ENCODE data around the gene TECR. TPM values are rescaled to one million over a fixed set of nuclear protein-coding genes. Genes with fewer than 3 reads are reported as not detected.

The TECR gene
- total and polyA plus RNA-seq, 7 donors, result 77.8 to 209 (median 136) TPM

DNA sequence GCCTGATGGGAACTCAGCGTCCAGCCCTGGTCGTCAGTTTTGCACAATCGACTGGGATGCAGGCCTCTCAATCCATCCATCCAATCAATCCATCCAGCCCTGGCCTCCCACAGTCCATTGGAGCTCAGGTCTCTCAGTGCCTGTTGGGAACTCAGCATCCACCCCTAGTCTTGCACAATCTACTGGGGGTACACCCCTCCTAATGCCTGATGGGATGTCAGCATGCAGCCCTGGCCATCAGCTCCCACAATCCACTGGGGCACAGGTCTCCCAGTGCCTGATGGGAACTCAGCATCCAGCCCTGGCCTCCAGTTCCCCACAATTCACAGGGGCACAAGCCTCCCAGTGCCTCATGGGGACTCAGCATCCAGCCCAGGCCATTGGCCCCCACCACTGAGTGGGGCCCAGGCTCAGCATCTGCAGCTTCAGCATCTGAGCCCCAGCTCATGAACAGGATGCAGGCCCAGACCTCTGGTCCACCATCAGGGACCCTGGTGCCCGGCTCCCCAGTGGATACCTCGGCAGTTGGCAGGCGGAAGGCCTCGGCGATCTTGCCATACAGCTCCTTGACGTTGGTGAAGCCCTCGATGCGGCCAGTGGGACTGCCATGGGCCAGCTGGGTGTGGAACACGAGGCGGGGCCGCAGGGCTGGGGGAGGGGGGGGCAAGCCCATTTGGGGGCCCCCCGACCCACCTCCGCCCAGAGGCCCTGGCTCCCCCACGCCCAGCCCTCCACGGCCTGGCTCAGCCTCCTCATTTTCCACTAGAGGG lies 47.0 kb upstream of the TECR start:
- H3K4me1 ChIP-seq, result no peaks in the 10 kb centered on the region
- peaks cover 0 to 6% (median 0%) of the 10 kb centered on the region in 3 donors for H3K27me3 ChIP-seq (ENCODE audit: insufficient read depth in 3 of 3, low read length in 2 of 3)
- TF ChIP-seq, protein P1, sequence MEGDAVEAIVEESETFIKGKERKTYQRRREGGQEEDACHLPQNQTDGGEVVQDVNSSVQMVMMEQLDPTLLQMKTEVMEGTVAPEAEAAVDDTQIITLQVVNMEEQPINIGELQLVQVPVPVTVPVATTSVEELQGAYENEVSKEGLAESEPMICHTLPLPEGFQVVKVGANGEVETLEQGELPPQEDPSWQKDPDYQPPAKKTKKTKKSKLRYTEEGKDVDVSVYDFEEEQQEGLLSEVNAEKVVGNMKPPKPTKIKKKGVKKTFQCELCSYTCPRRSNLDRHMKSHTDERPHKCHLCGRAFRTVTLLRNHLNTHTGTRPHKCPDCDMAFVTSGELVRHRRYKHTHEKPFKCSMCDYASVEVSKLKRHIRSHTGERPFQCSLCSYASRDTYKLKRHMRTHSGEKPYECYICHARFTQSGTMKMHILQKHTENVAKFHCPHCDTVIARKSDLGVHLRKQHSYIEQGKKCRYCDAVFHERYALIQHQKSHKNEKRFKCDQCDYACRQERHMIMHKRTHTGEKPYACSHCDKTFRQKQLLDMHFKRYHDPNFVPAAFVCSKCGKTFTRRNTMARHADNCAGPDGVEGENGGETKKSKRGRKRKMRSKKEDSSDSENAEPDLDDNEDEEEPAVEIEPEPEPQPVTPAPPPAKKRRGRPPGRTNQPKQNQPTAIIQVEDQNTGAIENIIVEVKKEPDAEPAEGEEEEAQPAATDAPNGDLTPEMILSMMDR (IDR thresholded peaks at IDR 0.05), result no peak
- H3K27ac ChIP-seq, result no peak overlapping the region
- no peak overlapping the region for H3K4me3 ChIP-seq
- peaks cover 7 to 38% of the 10 kb centered on the region in 2 donors for H3K36me3 ChIP-seq (ENCODE audit: insufficient read depth in 1 of 2, low read depth in 1 of 2)
- 89 to 95% (median 89%) methylated on average over 13 to 18 of the region's 18 CpGs for WGBS, 3 donors
- H3K9me3 ChIP-seq, result no peaks in the 10 kb centered on the region
- DNase-seq (no peak), ATAC-seq (no peak)
- intact Hi-C loops (cut with DNase I), result loop anchor here in 1 of 2 donors (10.0 kb wide), 1 partner anchor 328 kb away; no protein-coding TSS in a partner anchor

DNA sequence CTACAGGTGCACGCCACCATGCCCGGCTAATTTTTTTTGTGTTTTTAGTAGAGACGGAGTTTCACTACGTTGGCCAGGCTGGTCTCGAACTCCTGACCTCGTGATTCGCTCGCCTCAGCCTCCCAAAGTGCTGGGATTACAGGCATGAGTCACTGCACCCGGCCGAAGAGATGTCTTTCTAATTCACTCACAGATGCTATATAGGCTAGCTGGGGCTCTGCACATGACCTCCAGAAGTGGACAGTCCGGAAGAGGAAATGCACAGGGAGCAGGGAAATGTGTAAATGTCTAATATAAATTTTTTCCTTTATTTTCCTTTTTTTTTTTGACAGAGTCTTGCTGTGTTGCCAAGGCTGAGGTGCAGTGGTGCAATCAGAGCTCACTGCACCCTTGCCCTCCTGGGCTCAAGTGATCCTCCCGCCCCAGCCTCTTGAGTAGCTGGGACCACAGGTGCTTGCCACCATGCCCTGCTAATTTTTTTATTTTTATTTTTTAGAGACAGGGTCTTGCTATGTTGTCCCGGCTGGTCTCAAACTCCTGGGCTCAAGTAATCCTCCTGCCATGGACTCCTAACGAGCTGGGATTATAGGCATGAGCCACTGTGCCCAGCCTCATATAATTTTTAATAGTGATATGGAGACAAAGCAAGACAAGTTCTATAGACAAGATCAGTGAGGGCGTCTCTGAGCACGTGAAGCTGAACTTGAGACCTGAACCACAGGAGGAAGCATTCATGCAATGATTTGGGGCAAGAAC lies 41.8 kb upstream of the TECR start:
- TF ChIP-seq, protein P1 (IDR thresholded peaks at IDR 0.05), result no peak
- Histone ChIP-seq H3K27me3 (ENCODE audit: insufficient read depth in 3 of 3, low read length in 2 of 3) (no peaks in the 10 kb centered on the region), H3K36me3 (ENCODE audit: insufficient read depth in 1 of 2, low read depth in 1 of 2) (peaks cover 5 to 45% of the 10 kb centered on the region in 2 donors), H3K4me1 (no peaks in the 10 kb centered on the region), H3K9me3 (no peaks in the 10 kb centered on the region), H3K27ac (no peak overlapping the region), H3K4me3 (no peak overlapping the region)
- ATAC-seq (no peak), DNase-seq (no peak)
- intact Hi-C loops (cut with DNase I), result loop anchor here in 1 of 2 donors (10.0 kb wide), 1 partner anchor 333 kb away; no protein-coding TSS in a partner anchor
- 94 to 95% (median 95%) methylated on average over 16 of the region's 16 CpGs for WGBS, 3 donors

DNA sequence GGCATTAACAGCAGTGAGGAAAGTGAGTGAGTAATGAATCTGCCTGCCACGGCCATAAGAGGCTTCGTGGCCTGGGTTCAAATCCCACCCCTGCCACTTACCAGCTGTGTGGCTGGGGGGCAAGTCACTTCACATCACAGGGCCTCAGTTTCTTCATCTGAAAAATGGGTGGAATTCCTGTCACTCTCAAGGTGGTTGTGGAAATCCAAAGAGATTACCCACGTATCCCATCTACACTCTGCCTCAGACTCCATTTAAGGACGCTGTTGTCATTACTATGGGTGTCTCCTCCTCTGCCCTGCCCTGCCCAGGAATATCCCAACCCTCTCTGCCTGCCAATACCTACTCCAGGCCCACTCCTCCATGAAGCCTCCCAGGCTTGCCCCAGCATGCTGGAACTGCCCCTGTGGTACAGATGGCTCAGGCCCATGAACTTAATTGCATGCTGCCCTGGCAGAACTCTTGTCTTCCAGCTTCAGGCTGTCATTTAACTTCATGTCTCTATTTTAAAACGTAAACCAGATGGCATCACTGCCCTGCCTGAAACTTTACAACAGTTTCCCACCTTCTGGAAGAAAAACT lies 36.5 kb upstream of the TECR start:
- 70 to 85% (median 77%) methylated on average over 5 of the region's 5 CpGs for WGBS, 3 donors
- no peak for DNase-seq

DNA sequence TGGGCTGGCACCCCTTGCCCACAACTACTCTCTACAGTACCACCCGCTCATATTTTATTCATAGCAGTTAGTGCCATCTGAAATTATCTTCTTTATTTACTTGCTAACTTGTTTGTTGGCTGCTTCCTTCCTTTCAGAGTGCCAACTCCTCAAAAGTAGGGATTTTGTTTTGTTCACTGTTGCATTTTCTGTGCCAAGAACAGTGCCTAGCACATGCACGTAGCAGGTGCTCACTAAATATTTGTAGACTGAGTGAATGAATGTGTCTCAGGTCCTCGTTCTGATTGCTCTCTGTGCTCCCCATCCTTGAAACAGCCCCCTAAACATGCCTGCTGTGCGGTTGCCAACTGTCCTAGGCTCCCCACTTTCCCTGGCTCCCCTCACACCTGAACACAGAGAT lies 35.0 kb upstream of the TECR start:
- 74 to 86% (median 77%) methylated on average over 4 of the region's 4 CpGs for whole genome bisulfite sequencing, 3 donors
- peaks cover 0 to 23% of the 10 kb centered on the region in 2 donors for H3K36me3 ChIP-seq (ENCODE audit: insufficient read depth in 1 of 2, low read depth in 1 of 2)
- H3K27ac ChIP-seq, result no peak overlapping the region
- H3K4me3 ChIP-seq, result no peak overlapping the region
- peaks cover 11% of the 10 kb centered on the region for H3K4me1 ChIP-seq
- DNase-seq (no peak), ATAC-seq (no peak)
- TF ChIP-seq, protein P1 (IDR thresholded peaks at IDR 0.05), result no peak
- intact Hi-C loops (cut with DNase I), result no loop called here
- no peaks in the 10 kb centered on the region for H3K27me3 ChIP-seq (ENCODE audit: insufficient read depth in 3 of 3, low read length in 2 of 3)
- no peaks in the 10 kb centered on the region for H3K9me3 ChIP-seq

More for the DNA sequence above, 36.5 kb upstream of the TECR start:
- Histone ChIP-seq H3K4me1 (peaks cover 11% of the 10 kb centered on the region), H3K4me3 (no peak overlapping the region), H3K27ac (no peak overlapping the region), H3K9me3 (no peaks in the 10 kb centered on the region), H3K36me3 (ENCODE audit: insufficient read depth in 1 of 2, low read depth in 1 of 2) (peaks cover 5 to 37% of the 10 kb centered on the region in 2 donors), H3K27me3 (ENCODE audit: insufficient read depth in 3 of 3, low read length in 2 of 3) (no peaks in the 10 kb centered on the region)
- ATAC-seq, result no peak
- intact Hi-C loops (cut with DNase I), result no loop called here
- TF ChIP-seq, protein P1 (IDR thresholded peaks at IDR 0.05), result no peak
